ENCODE data around the gene SNRPB2. TPM values are rescaled to one million over a fixed set of nuclear protein-coding genes. Genes with fewer than 3 reads are reported as not detected.

Gene SNRPB2
- total and polyA plus RNA-seq, 2 donors (not counting 1 experiment from before 2014, with no cell fraction given), result 40.8 to 101 TPM

GRCh38 chr20:16759181-16759563 is 29.3 kb downstream of the SNRPB2 start:
- no peaks in the 10 kb centered on the region for H3K27me3 ChIP-seq (ENCODE audit: control insufficient read depth, insufficient read depth, low read length)
- H2AFZ ChIP-seq (ENCODE audit: low read length), result no peak overlapping the region
- no peaks in the 10 kb centered on the region for H4K20me1 ChIP-seq (ENCODE audit: control insufficient read depth, extremely low read depth, insufficient read depth, low read length)
- TF ChIP-seq CTCF (conservative IDR thresholded peaks at IDR 0.05 in 1 of 2, IDR thresholded peaks at IDR 0.05 in 1 of 2; ENCODE audit: low read depth in 1 of 2, low read length in 2 of 2), result no peak
- TF ChIP-seq EZH2 (IDR thresholded peaks at IDR 0.05; ENCODE audit: low read length, missing control alignments), result no peak
- no peak overlapping the region for H3K9ac ChIP-seq (ENCODE audit: insufficient read depth, low read length)
- DNase-seq (ENCODE audit: low read depth in 2 of 2), result no peak
- H3K9me3 ChIP-seq (ENCODE audit: control insufficient read depth, insufficient read depth, low read depth, low read length), result no peaks in the 10 kb centered on the region
- H3K4me3 ChIP-seq (replicated peaks in 1 of 4; ENCODE audit: control extremely low read depth in 1 of 4, insufficient read depth in 1 of 4, low read depth in 3 of 4, low read length in 4 of 4), result no peak overlapping the region
- H3K27ac ChIP-seq (ENCODE audit: insufficient read depth, low read length), result no peak overlapping the region
- H3K4me1 ChIP-seq (ENCODE audit: control insufficient read depth, extremely low read depth, insufficient read depth, low read length), result no peaks in the 10 kb centered on the region
- no peaks in the 10 kb centered on the region for H3K79me2 ChIP-seq (ENCODE audit: control insufficient read depth, insufficient read depth, low read length)
- no peaks in the 10 kb centered on the region for H3K36me3 ChIP-seq (ENCODE audit: control insufficient read depth, insufficient read depth, low read length)
- no peak overlapping the region for H3K4me2 ChIP-seq (ENCODE audit: extremely low read depth, insufficient read depth, low read length)

DNA sequence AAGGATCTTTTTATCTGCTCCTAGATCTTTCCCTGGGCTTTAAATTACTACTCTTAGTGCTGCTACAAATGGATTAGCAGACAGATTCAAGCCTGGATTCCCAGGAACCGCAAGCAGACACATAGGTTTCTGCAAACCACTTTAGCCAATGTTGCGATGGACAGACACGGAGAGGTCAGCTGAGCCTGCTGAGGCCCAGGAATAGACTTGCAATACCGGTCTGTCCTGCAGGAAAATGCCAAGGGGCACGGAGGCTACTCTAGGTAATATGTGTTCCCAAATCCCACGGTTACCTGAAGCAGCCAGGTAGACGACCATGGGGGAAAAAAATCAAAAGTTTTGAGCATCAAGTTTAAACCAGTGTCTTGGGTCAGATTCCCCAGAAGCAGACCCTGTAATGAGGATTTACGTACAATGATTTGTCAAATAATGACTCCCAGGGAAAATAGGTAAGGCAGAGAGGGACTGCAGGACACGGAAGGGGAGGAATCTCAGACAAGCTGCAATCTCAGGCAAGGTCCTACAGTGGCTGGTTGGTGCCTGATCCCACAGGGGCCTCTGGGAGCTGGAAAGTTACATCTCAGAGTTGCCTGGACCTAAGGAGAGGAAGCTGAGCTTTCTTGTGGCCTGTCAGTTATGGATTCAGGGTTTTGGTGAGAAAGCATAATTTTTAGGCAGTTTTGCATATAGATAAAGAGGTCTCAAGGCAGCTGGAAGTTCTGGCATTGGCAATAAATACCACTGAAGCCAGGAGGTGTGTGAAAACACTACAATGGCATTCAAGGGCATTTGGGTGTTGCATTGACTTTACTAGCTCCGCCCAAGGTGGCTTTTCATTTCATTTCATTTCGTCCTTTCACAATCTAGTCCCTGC is 30.8 kb downstream of the SNRPB2 start:
- Histone ChIP-seq H3K9ac (ENCODE audit: insufficient read depth, low read length) (no peak overlapping the region), H4K20me1 (ENCODE audit: control insufficient read depth, extremely low read depth, insufficient read depth, low read length) (no peaks in the 10 kb centered on the region), H3K4me2 (ENCODE audit: extremely low read depth, insufficient read depth, low read length) (peak overlapping the region; percentile 15), H3K4me1 (ENCODE audit: control insufficient read depth, extremely low read depth, insufficient read depth, low read length) (no peaks in the 10 kb centered on the region), H3K79me2 (ENCODE audit: control insufficient read depth, insufficient read depth, low read length) (no peaks in the 10 kb centered on the region), H3K9me3 (ENCODE audit: control insufficient read depth, insufficient read depth, low read depth, low read length) (no peaks in the 10 kb centered on the region), H2AFZ (ENCODE audit: low read length) (no peak overlapping the region), H3K27me3 (ENCODE audit: control insufficient read depth, insufficient read depth, low read length) (peaks cover 2% of the 10 kb centered on the region), H3K27ac (ENCODE audit: insufficient read depth, low read length) (no peak overlapping the region), H3K36me3 (ENCODE audit: control insufficient read depth, insufficient read depth, low read length) (no peaks in the 10 kb centered on the region), H3K4me3 (replicated peaks in 1 of 4; ENCODE audit: control extremely low read depth in 1 of 4, insufficient read depth in 1 of 4, low read depth in 3 of 4, low read length in 4 of 4) (no peak overlapping the region)
- DNase-seq (ENCODE audit: low read depth in 2 of 2), result peak in 1 of 2 donors; percentile 3
- TF ChIP-seq EZH2 (IDR thresholded peaks at IDR 0.05; ENCODE audit: low read length, missing control alignments), result no peak
- TF ChIP-seq CTCF (conservative IDR thresholded peaks at IDR 0.05 in 1 of 2, IDR thresholded peaks at IDR 0.05 in 1 of 2; ENCODE audit: low read depth in 1 of 2, low read length in 2 of 2), result no peak

GRCh38 chr20:16761305-16761829 is 31.5 kb downstream of the SNRPB2 start:
- peak; percentile 82 to 83 for TF ChIP-seq CTCF (conservative IDR thresholded peaks at IDR 0.05 in 1 of 2, IDR thresholded peaks at IDR 0.05 in 1 of 2; ENCODE audit: low read depth in 1 of 2, low read length in 2 of 2)
- no peak for TF ChIP-seq EZH2 (IDR thresholded peaks at IDR 0.05; ENCODE audit: low read length, missing control alignments)
- Histone ChIP-seq H3K9me3 (ENCODE audit: control insufficient read depth, insufficient read depth, low read depth, low read length) (no peaks in the 10 kb centered on the region), H3K27ac (ENCODE audit: insufficient read depth, low read length) (no peak overlapping the region), H3K79me2 (ENCODE audit: control insufficient read depth, insufficient read depth, low read length) (no peaks in the 10 kb centered on the region), H3K4me3 (replicated peaks in 1 of 4; ENCODE audit: control extremely low read depth in 1 of 4, insufficient read depth in 1 of 4, low read depth in 3 of 4, low read length in 4 of 4) (no peak overlapping the region), H4K20me1 (ENCODE audit: control insufficient read depth, extremely low read depth, insufficient read depth, low read length) (no peaks in the 10 kb centered on the region), H2AFZ (ENCODE audit: low read length) (no peak overlapping the region), H3K36me3 (ENCODE audit: control insufficient read depth, insufficient read depth, low read length) (no peaks in the 10 kb centered on the region), H3K4me2 (ENCODE audit: extremely low read depth, insufficient read depth, low read length) (no peak overlapping the region), H3K4me1 (ENCODE audit: control insufficient read depth, extremely low read depth, insufficient read depth, low read length) (no peaks in the 10 kb centered on the region), H3K27me3 (ENCODE audit: control insufficient read depth, insufficient read depth, low read length) (peaks cover 2% of the 10 kb centered on the region), H3K9ac (ENCODE audit: insufficient read depth, low read length) (no peak overlapping the region)
- DNase-seq (ENCODE audit: low read depth in 2 of 2), result peak; percentile 59 to 82
